SK-N-SH (cell line): Measurements from ENCODE around the gene TSEN2. TPM values are rescaled to one million over a fixed set of nuclear protein-coding genes. Genes with fewer than 3 reads are reported as not detected.

Experiments used
- CTCF ChIA-PET: fragments of 300-600, 350-600 bp; formaldehyde crosslinking; extraction: SDS; loops from one replicate; lab custom pipeline; 2021; lab: Yijun Ruan, JAX
- POLR2A ChIA-PET: fragments of 350-600 bp; sonication (Branson Sonifier 250); formaldehyde crosslinking; extraction: SDS; loops from one replicate; lab custom pipeline; 2020; ENCODE audit warnings: antibody characterized with exemption, inconsistent platforms; lab: Yijun Ruan, JAX
- DNase-seq: peaks from one replicate; pipeline ENCODE4 v3.0.0; 2012
- H2AFZ ChIP-seq: fragments of 200-600 bp; sonication (generic); 2 replicates; pipeline ENCODE4 v1.8.1; 2016; ENCODE audit warnings: antibody characterized with exemption, mild to moderate bottlenecking, low read depth
- H3F3A ChIP-seq: fragments of 200-600 bp; sonication (generic); replicated peaks from 2 replicates; pipeline ENCODE3; 2016; ENCODE audit warnings: antibody characterized with exemption, mild to moderate bottlenecking; ENCODE audit not compliant: insufficient read depth
- H3K27ac ChIP-seq, 2 experiments: fragments of 200-500 bp in 1 of 2; fragments of 200-600 bp in 1 of 2; sonication (Bioruptor generic) in 1 of 2; sonication (generic), shearing (Covaris generic) in 1 of 2; 2 replicates each; pipeline versions ENCODE4 v1.5.1 to v1.6.1; 2014 to 2016; ENCODE audit warnings: low read depth in 2 of 2, inconsistent platforms in 1 of 2, low read length in 1 of 2, mild to moderate bottlenecking in 1 of 2, mixed read lengths in 1 of 2
- H3K27me3 ChIP-seq: fragments of 200-600 bp; sonication (generic), shearing (Covaris generic); 2 replicates; pipeline ENCODE4 v1.6.1; 2016; ENCODE audit warnings: mixed run types; ENCODE audit not compliant: insufficient read depth
- H3K36me3 ChIP-seq, 2 experiments: fragments of 200-500 bp in 1 of 2; fragments of 200-600 bp in 1 of 2; sonication (Bioruptor generic) in 1 of 2; sonication (generic) in 1 of 2; replicated peaks in 1 of 2; 2 replicates each; pipeline versions ENCODE3 to v1.5.1; 2014 to 2016; ENCODE audit warnings: low read length in 1 of 2, mild to moderate bottlenecking in 1 of 2; ENCODE audit not compliant: insufficient read depth in 2 of 2, control insufficient read depth in 1 of 2
- H3K4me1 ChIP-seq, 2 experiments: fragments of 200-500 bp in 1 of 2; fragments of 200-600 bp in 1 of 2; sonication (Bioruptor generic) in 1 of 2; sonication (generic), shearing (Covaris generic) in 1 of 2; 2 replicates each; pipeline versions ENCODE4 v1.5.1 to v1.6.1; 2014 to 2016; ENCODE audit warnings: low read depth in 1 of 2, low read length in 1 of 2, mixed run types in 1 of 2; ENCODE audit not compliant: insufficient read depth in 2 of 2, control insufficient read depth in 1 of 2
- H3K4me2 ChIP-seq: fragments of 200-600 bp; sonication (generic), shearing (Covaris generic); 2 replicates; pipeline ENCODE4 v1.6.1; 2017; ENCODE audit warnings: mixed run types
- H3K4me3 ChIP-seq, 2 experiments: fragments of 200-500 bp in 1 of 2; fragments of 200-600 bp in 1 of 2; sonication (Bioruptor generic) in 1 of 2; sonication (generic), shearing (Covaris generic) in 1 of 2; 2 replicates each; pipeline versions ENCODE4 v1.5.1 to v1.8.1; 2014 to 2016; ENCODE audit warnings: low read depth in 2 of 2, inconsistent platforms in 1 of 2, low read length in 1 of 2, mild to moderate bottlenecking in 1 of 2, mixed read lengths in 1 of 2, moderate library complexity in 1 of 2
- H3K79me2 ChIP-seq: fragments of 200-600 bp; sonication (generic); 2 replicates; pipeline ENCODE4 v1.8.1; 2017; ENCODE audit warnings: mild to moderate bottlenecking; ENCODE audit not compliant: insufficient read depth
- H3K9ac ChIP-seq: fragments of 200-600 bp; sonication (generic); 2 replicates; pipeline ENCODE4 v1.6.1; 2017; ENCODE audit warnings: mixed run types
- H3K9me2 ChIP-seq: fragments of 200-600 bp; sonication (generic); 2 replicates; pipeline ENCODE4 v1.6.1; 2017; ENCODE audit warnings: mixed run types
- H3K9me3 ChIP-seq: fragments of 200-600 bp; sonication (generic); 2 replicates; pipeline ENCODE4 v1.6.1; 2017; ENCODE audit warnings: mixed run types, mild to moderate bottlenecking, moderate library complexity
- H4K20me1 ChIP-seq: fragments of 200-600 bp; sonication (generic); 2 replicates; pipeline ENCODE4 v1.6.1; 2017; ENCODE audit warnings: mild to moderate bottlenecking, mixed run types; ENCODE audit not compliant: insufficient read depth
- CHD2 ChIP-seq: fragments of 150-350 bp; IDR thresholded peaks from 2 replicates; pipeline ENCODE4 v1.6.1; 2018; ENCODE audit warnings: low read length; ENCODE audit not compliant: partially characterized antibody
- ELF1 ChIP-seq: IDR thresholded peaks from 2 replicates; pipeline ENCODE4 v1.4.0; 2012
- EP300 ChIP-seq, 2 experiments: IDR thresholded peaks; 2 replicates each; pipeline versions ENCODE4 v1.4.0 to v1.6.1; 2012; ENCODE audit warnings: borderline replicate concordance in 1 of 2, low read depth in 1 of 2, low read length in 1 of 2
- EZH2phosphoT487 ChIP-seq: fragments of 200-600 bp; sonication (generic); IDR thresholded peaks from 2 replicates; pipeline ENCODE4 v1.6.1; 2017; ENCODE audit warnings: low read depth, mixed run types, mild to moderate bottlenecking, antibody characterized with exemption, moderate library complexity, borderline replicate concordance
- FOXJ3 ChIP-seq: sonication (generic); formaldehyde crosslinking; IDR thresholded peaks from 2 replicates; pipeline ENCODE4 v1.5.1; 2020; ENCODE audit warnings: mild to moderate bottlenecking, missing genetic modification reagents
- FOXM1 ChIP-seq: IDR thresholded peaks from 2 replicates; pipeline ENCODE4 v1.4.0; 2012; ENCODE audit warnings: low read depth, mild to moderate bottlenecking
- GABPA ChIP-seq: IDR thresholded peaks from 2 replicates; pipeline ENCODE4 v1.4.0; 2012; ENCODE audit warnings: low read depth, mild to moderate bottlenecking
- JUND ChIP-seq: IDR thresholded peaks from 2 replicates; pipeline ENCODE4 v1.4.0; 2012
- MEF2A ChIP-seq: IDR thresholded peaks from 2 replicates; pipeline ENCODE4 v1.4.0; 2012; ENCODE audit warnings: low read depth, borderline replicate concordance
- MXI1 ChIP-seq: IDR thresholded peaks from 2 replicates; pipeline ENCODE4 v1.6.1; 2012; ENCODE audit warnings: mild to moderate bottlenecking, low read depth, low read length, improper control_type of control experiment
- NFIC ChIP-seq: IDR thresholded peaks from 2 replicates; pipeline ENCODE4 v1.4.0; 2012; ENCODE audit warnings: borderline replicate concordance
- NRF1 ChIP-seq: IDR thresholded peaks from 2 replicates; pipeline ENCODE4 v1.6.1; 2012; ENCODE audit warnings: low read depth, mild to moderate bottlenecking, low read length
- POLR2AphosphoS5 ChIP-seq: IDR thresholded peaks from 2 replicates; pipeline ENCODE4 v1.6.1; 2012; ENCODE audit warnings: low read depth, low read length
- RFX5 ChIP-seq: IDR thresholded peaks from 2 replicates; pipeline ENCODE4 v1.6.1; 2012; ENCODE audit warnings: mild to moderate bottlenecking, improper control_type of control experiment, low read length
- SIN3A ChIP-seq: IDR thresholded peaks from 2 replicates; pipeline ENCODE4 v1.6.1; 2012; ENCODE audit warnings: low read depth, mild to moderate bottlenecking, low read length, moderate library complexity, borderline replicate concordance
- SMC3 ChIP-seq: IDR thresholded peaks from 2 replicates; pipeline ENCODE4 v1.6.1; 2012; ENCODE audit warnings: low read depth, low read length, improper control_type of control experiment
- TCF12 ChIP-seq: IDR thresholded peaks from 2 replicates; pipeline ENCODE4 v1.4.0; 2012
- TEAD4 ChIP-seq: IDR thresholded peaks from 2 replicates; pipeline ENCODE4 v1.4.0; 2012; ENCODE audit warnings: mild to moderate bottlenecking, borderline replicate concordance; ENCODE audit not compliant: insufficient read depth
- WGBS: methylation state at CpG from one replicate; pipeline ENCODE4 v1.1.6; 2017; ENCODE audit warnings: low lambda C conversion rate; 5-methylcytosine and 5-hydroxymethylcytosine counted together
- polyA plus RNA-seq, 3 experiments: library from polyadenylated mRNA; depleted of rRNA; stranded (reverse); fragments of >200 nt; gene quantifications; 2 replicates each; pipeline ENCODE4 v1.2.3, GENCODE V29; 2012
- TF ChIP-seq, protein P1 (sequence below): IDR thresholded peaks from 2 replicates; pipeline ENCODE4 v1.6.1; 2012; ENCODE audit warnings: mild to moderate bottlenecking, low read depth, low read length, moderate library complexity
- TF ChIP-seq, protein P2 (sequence below): IDR thresholded peaks from 2 replicates; pipeline ENCODE4 v1.4.0; 2012; ENCODE audit warnings: low read depth

TSEN2 gene
- polyA plus RNA-seq, 1 of the 3 experiments (the other 2 are of a cell fraction) = 13.0 TPM

DNA sequence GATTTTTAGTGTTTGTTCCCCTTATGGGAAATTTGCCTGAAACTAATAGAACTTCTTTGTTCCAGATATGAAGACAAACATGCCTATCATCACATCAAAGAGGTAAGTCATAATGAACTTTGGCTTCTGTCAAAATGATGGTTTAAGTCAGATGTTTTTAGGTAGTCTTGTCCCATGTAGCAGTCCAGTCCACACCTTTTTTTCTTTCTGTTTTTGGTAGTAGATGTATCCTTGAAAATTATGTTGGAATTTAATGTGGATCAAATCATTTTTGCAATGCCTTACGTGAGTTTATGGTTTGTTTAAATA lies 12.1 kb downstream of the TSEN2 start (continued):
- TF ChIP-seq, protein P1, sequence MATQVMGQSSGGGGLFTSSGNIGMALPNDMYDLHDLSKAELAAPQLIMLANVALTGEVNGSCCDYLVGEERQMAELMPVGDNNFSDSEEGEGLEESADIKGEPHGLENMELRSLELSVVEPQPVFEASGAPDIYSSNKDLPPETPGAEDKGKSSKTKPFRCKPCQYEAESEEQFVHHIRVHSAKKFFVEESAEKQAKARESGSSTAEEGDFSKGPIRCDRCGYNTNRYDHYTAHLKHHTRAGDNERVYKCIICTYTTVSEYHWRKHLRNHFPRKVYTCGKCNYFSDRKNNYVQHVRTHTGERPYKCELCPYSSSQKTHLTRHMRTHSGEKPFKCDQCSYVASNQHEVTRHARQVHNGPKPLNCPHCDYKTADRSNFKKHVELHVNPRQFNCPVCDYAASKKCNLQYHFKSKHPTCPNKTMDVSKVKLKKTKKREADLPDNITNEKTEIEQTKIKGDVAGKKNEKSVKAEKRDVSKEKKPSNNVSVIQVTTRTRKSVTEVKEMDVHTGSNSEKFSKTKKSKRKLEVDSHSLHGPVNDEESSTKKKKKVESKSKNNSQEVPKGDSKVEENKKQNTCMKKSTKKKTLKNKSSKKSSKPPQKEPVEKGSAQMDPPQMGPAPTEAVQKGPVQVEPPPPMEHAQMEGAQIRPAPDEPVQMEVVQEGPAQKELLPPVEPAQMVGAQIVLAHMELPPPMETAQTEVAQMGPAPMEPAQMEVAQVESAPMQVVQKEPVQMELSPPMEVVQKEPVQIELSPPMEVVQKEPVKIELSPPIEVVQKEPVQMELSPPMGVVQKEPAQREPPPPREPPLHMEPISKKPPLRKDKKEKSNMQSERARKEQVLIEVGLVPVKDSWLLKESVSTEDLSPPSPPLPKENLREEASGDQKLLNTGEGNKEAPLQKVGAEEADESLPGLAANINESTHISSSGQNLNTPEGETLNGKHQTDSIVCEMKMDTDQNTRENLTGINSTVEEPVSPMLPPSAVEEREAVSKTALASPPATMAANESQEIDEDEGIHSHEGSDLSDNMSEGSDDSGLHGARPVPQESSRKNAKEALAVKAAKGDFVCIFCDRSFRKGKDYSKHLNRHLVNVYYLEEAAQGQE = no peak
- TF ChIP-seq GABPA = no peak

DNA sequence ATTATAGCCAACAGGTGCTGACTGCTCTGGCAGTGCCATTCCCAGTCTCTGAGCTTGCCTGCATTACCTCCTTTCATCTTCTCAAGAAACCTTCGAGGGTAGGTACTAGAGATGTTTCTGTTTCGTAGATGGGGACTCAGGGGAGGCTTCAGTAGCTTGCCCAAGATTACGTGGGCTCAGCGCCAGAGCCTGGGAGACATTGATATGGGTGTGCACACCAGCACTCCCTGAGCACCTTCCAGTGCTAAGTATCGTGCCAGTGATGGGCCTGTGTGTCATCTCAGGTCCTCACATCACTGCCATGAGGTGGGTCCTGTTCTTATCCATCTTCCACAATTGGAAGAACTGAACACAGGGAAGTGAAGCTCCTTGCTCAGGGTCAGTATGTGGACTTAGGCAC lies 15.2 kb downstream of the TSEN2 start:
- H2AFZ ChIP-seq = no peak overlapping the region
- WGBS = 95% methylated on average over 5 of the region's 5 CpGs
- H3K4me3 ChIP-seq = no peak overlapping the region
- no peak overlapping the region for H3K27ac ChIP-seq
- ChIA-PET POLR2A (no interaction called here), CTCF (no interaction called here)
- H3K27me3 ChIP-seq = no peaks in the 10 kb centered on the region
- H3K9ac ChIP-seq = no peak overlapping the region
- DNase-seq = no peak
- no peaks in the 10 kb centered on the region for H3K9me3 ChIP-seq
- no peaks in the 10 kb centered on the region for H3K4me1 ChIP-seq
- H3K9me2 ChIP-seq = no peaks in the 10 kb centered on the region
- H3K4me2 ChIP-seq = no peak overlapping the region
- H4K20me1 ChIP-seq = no peaks in the 10 kb centered on the region
- peaks cover 16 to 64% of the 10 kb centered on the region in 2 experiments for H3K36me3 ChIP-seq
- H3K79me2 ChIP-seq = no peaks in the 10 kb centered on the region
- TF ChIP-seq JUND (no peak), SIN3A (no peak), FOXJ3 (CRISPR knock-in tag) (no peak), NFIC (no peak), MEF2A (no peak), FOXM1 (no peak), TEAD4 (no peak), EP300 (IDR thresholded peaks at IDR 0.05; ENCODE audit: borderline replicate concordance in 1 of 2, low read depth in 1 of 2, low read length in 1 of 2) (no peak), MXI1 (no peak), CHD2 (no peak), NRF1 (no peak), SMC3 (no peak), TCF12 (no peak), RFX5 (no peak), EZH2phosphoT487 (no peak), POLR2AphosphoS5 (no peak), GABPA (no peak), ELF1 (no peak)
- TF ChIP-seq, protein P2, sequence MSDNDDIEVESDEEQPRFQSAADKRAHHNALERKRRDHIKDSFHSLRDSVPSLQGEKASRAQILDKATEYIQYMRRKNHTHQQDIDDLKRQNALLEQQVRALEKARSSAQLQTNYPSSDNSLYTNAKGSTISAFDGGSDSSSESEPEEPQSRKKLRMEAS = no peak
- TF ChIP-seq, all 33 proteins: peak for 0
- no peaks in the 10 kb centered on the region for H3F3A ChIP-seq
